Activated CD4-positive, alpha-beta T cell treated with anti-CD3 and anti-CD28 coated beads, Interleukin-10, Interleukin-2, amounts not matched to agents 100 ng/mL and 50 ng/mL, durations not matched to agents 16 hours and 8 hours (primary cell): ENCODE data around the gene IL31RA.

Experiments
- DNase-seq: peaks from one replicate; pipeline ENCODE4 v3.0.0-alpha.2; 2020

Gene IL31RA

DNA sequence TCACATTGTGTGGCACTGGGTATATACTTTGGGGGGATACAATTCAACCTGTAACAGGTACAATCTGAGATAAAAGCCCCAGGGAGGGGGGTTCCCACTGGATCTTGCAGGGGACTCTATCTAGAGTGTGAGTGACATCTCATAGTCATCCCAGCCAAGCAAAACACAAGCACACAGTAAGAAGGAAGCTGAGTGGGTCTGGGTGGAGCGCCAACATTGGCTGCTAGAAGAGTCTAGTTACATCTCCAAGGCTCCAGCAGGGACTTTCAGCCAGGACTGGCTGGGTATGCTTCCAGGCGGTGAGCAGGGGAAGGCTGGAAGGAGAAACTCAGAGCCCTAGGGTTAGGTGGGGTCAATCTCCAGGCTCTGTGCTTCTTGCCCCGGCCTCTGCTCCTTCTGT, 53.0 kb downstream of the IL31RA start:
- no peak for DNase-seq

DNA sequence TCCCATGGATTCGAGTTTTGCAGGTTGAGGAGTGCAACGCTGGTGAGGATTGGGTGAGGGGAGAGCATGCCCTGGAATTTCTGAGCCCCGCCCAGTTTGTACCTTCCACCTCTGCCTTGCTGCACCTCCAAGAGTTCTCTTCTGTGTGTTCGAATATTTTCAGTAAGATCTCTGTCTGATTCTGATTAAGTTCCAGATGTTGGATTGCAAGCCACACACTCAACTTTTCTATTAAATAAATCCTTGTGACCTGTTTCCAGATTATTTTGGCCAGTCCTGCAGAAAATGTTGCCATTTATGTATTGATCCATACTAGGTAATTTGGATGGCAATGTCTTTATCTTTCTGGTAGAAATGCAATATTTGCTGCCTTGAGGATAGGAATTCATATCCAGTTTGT, 54.1 kb downstream of the IL31RA start:
- no peak for DNase-seq

DNA sequence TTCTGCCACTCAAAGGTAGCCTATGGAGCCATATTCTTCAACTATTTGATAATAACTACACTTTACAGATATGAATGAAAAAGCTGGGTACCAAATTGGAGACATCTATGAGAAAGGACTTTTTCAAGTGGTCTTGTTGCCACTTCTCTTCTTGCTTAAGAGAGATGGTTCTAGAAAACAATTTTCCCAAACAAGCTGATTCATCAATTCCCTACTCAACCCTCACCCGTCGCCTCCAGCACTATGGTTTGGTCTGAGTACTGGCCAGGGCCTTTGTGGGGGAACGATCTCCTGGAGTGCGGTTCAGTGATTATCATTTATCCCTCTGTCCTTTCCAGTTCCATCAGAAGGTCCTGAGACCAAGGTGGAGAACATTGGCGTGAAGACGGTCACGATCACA, 56.8 kb downstream of the IL31RA start:
- no peak for DNase-seq

DNA sequence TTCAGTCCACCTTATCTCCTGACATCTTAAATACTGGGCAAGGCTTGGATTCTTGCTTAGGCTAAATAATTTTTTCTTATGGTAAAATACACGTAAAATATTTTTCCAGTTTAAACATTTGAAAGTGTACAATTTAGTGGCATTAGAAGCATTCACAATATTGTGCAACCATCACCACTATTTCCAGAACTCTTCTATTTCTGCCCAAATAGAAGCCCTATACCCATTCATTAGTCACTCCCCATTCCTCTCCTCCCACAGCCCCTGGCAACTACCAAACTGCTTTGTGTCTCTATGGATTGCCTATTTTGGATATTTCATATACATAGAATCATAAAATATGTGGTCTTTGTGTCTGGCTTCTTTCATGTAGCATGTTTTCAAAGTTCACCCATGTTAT, 57.6 kb downstream of the IL31RA start:
- DNase-seq = no peak

DNA sequence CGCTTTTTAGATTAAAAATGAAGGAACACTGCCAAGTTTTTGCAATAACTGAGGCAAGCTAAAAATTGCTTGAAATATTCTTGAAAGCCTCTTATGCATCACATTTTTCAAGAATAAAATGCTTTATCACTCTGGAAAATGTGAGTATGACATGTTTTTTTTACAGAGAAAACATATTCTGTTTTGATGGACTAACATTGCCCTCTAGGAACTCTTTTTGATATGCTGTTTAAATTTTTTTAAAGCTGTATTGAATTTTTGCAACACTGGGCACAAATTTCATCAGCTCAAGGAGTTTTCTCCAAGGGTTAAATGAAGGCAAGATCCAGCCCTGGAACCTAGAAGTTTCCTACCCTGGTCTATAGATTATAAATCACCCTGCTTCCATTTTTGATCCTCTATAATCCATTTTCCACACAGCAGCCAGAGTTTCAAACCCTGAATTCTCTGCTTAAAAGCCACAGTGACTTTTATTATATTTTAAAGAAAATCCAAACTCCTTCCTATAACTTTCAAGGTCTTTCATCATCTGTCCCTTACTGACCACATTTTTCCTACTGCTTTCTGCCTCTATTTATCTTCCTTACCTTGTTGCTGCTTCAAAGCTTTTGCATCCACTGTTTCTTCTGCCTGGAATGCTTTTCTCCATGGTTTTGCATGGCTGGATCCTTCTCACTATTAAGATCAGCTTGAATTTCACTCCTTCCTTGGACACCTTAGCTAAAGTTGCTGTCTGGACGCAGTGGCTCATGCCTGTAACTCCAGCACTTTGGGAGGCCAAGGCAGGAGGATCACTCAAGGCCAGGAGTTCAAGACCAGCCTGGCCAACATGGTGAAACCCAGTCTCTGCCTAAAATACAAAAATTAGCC, 60.9 kb downstream of the IL31RA start:
- DNase-seq = no peak

DNA sequence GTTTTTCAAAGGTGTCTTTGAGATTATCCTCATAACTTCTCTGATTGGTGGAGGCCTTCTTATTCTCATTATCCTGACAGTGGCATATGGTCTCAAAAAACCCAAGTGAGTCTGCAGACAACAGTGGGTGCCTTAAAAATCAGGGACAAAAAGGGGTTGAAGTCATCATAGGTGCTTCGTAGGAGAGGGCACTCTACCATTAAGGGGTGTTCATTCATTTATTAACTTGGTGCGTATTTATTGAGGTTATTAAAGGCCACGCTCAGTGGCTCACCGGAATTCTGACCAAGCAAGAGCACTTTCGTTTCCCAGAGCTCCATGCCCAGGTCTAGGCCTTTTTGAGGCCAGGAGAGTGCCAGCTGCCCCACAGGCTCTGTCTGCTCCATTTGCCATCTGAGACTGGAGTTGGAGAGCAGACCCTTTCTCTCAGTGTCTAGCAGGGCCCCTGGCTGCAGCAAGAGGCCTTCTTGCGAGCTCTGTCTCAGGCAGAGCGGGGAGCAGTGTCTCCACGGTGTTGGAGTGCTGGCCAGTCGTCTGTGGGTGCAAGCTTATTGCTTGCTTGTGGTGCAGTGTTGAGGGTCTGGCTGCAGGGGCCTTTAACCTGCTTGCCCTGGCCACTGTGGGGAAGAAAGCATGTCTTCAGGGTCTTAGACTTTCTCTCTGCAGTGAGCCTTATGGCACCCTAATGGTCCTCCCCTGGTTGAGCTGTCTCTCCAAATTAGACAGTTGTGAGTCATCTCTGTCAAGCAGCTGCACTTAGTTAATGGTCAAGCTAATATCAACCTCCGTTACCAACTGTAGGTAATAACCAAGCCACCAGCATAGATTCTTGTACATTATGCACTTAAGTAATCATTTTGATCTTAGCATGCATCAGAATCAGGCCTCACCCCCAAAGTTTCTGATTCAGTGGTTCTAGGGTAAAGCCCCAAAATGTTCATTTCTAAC, 62.6 kb downstream of the IL31RA start:
- no peak for DNase-seq

DNA sequence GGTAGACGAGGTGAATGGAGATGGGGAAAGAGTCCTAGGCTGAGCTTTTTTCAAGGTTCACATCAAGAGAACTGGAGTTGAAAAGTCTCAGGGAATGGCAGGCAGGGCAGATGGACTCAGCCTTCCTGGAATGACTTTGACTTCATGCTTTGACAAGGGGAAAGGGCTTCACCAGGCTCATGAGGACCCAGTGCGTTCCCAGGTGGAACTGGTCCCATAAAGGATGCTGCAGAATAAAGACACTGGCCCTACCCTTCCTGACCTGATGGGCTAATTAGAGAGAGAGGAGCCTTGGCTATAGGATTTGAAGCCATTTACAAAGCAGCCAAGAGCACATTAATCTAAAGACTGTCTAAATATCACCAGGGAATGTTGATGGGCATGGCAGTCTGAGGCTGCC, 63.8 kb downstream of the IL31RA start:
- DNase-seq = no peak

DNA sequence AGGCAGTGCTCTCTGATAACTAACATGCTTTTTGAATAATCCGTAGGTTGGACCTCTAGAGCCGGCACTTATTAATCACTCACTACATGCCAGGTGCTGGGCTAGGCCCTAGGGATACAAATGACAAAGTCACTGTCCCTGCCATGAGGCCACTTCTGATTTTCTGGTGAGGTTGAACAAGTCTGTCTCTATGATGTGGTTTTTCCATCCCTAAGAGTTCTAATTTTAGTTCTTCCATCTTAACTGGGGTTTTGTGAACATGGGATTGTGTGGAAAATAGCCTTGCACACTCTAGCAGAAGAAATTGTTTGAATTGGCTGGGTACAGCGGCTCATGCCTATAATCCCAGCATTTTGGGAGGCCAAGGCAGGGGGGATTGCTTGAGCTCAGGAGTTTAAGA, 64.6 kb downstream of the IL31RA start:
- no peak for DNase-seq

DNA sequence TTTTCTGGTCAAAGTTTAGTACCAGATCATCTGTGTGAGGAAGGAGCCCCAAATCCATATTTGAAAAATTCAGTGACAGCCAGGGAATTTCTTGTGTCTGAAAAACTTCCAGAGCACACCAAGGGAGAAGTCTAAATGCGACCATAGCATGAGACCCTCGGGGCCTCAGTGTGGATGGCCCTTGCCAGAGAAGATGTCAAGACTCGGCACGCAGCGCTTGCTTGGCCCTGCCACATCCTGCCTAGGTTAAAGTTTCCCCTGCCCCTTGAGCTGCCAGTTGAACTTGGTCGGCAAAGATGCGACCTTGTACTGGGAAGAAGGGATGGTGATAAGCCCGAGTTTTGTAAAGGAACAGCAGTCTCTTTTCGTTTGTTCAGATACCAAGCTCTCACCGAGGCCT, 65.8 kb downstream of the IL31RA start:
- DNase-seq = no peak

DNA sequence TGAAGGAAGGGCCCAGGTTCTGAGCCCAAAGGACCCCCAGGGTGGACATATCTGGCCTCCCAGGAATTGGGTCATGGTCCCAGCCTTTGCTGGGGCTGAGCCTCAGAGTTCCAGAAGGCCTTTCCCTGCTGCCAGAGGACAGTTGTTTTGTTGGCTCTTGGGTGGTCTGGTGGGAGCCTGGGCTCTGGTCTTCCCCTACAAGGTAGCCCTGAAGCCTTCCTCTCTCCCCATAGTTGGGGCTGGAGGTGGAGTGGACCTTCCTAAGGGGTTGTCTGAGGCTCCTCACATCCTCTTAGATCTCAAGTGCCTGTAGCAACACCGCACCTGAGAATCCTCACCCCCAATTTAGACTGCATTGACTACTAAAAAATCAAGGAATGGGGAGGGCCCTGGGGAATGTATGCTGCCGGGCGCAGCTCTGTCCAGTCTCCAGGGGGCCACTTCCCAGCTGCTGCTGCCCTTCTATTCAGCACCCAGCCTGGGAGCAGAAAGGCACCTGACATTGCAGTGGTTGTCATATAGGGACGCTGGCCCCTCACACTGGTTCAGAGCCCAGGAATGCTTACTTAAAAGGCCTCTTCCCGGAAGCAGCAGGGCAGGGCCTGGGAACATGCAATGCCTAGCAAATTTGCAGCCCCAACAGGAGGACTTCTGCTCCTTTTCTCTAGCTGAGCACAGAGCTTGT, 66.4 kb downstream of the IL31RA start:
- no peak for DNase-seq

DNA sequence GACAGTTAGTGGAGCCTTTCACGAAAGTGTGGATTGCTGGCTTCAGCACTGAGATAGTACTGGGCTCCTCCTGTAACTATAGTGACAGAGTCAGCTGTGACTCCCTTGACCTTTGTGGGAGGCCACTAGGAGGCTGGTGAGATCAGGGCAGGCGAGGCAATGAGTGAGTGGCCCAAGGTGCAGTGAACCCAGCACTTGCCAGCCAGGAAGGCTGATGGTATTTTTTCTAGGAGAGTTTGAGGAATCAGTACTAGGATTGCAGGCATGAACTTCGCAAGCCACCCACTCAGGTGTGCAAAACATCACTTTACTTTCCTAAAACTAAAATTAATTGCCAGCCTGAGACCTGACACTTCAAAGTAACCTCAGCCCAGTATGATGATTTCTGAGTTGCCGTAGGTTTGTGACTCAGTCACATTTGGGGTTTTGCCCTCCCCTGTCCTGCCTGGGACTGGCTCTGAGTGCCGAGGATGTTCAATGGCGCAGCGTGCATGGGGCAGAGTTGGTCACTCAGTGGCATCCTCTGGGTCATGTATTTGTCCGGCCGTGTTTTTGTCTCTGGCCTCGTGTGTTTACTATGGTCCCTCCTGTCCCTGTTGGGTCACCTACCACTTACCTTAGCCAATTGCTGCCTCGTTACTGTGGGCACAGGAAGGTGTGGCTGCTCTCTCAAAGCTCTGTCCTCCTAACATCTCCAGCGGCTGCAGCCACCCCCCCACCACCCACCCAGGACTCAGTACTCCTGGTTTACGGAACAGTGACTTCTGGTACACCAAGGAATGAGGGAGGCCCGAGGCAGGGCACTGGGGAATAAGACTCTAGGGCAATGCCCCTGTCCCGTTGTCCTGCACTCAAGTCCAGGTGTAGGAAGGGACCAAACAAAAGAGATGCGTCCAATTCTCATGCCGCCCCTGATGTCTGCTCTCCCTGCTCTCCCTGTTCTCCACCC, 67.2 kb downstream of the IL31RA start:
- no peak for DNase-seq

DNA sequence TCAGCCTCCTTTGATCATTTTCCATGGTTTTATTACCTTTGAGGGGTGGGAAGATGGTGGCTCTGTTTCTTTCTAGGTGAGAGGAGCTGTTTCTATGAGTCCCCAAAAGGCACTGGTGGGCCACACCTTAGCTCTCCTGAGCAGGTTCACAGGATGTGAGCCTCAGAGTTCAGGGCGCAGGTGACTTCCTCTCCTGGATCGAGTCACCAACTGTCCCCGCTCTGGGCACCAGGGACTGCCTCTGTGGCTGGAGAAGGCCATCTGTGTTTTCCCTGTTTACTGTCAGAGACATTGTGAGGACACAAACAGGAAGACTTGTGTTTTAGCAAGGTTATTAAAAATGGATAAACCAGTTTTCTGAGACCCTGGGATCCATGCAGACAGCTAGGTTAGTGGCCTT, 68.5 kb downstream of the IL31RA start:
- DNase-seq = no peak

DNA sequence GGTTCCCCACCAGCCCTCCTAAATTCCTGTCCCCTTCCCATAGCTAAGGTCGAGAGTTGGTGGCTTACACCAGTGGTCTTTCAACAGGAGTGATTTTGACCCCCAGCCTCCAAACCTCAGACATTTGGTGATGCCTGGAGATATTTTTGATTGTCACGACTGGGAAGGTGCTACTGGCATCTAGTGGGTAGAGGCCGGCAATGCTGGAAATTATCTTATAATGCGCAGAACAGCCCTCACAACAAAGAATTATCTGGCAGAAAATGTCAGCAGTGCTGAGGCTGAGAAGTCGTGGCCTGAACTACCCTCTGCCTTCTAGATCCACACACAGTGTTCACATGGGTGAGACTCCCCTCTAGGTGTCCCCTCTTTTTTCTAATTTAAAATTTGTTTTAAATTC, 69.6 kb downstream of the IL31RA start:
- peak; percentile 24 for DNase-seq

DNA sequence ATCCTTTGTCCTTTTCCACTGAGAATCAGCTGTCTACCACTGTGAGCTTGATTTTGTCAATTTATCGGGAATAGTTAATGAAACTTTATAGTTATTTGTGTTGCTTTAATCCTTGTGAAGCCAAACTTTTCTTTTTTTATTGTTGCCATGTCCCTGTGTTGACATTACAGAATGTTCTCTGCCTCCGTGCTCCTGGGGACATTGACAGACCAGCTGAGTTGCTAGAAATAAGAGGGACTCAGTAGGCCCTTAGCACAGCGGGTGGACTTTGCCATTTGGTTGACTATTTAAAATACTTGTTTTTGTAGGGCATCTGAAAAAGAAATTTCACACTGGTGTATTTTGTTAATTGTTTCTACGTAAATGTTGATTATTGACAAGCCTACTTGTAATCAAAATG, 70.5 kb downstream of the IL31RA start:
- no peak for DNase-seq

DNA sequence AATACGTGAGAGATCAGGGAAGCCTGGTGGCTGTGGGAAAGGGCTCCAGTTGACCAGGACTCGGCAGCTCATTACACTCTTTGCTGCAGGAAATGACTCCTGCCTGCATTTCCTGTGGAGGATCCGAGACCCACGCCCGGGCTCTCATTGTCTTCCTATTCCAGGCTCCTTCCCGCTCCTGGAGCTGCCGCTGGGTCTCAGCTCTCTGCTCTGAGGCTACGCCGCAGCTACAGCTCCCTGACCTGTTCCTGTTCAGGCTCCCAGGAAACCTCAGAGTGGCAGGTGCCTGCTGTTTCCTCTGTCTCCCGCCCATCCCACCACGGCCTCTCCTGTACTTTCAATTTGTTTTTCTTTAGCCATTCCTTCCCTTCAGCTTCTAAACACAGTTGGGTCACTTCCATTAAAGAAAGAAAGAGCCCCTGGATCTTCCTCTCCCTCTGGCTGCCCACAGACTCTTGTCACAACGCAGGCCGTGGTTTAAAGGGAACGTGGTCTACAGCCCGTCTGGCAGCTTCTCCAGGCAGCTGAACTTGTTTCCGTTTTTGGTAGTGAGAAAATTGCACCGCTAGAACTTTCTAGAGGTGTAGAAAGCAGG, 72.1 kb downstream of the IL31RA start:
- peak; percentile 29 for DNase-seq

DNA sequence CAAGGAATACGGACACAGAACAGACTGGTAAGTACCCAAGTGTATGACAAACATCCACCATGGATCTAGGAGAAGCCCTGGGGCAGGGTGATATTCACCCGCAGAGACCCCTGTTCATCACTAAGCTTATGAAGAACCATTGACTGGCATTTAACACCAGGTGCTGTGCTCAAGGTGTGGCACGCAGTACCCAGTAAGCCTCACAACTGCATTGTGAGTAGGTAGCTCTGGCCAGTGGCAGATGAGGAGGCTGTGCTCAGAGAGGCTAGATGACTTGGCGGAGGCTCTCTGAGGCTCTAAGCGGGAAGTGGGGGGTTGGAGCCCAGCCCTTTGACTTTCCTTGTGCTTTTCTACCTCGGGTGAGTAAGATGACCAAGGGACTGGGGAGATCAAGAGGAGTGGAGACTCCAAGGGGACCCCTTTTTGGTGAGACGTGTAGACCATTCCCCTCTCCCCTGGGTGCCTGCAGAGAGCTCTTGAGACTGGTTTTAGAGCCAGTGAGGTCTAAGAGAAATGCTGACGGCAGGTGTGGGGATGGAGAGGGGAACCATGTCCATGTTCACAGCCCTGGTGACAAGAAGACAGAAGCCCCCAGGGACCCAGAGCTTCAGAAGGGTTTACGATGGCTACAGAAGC, 72.8 kb downstream of the IL31RA start:
- DNase-seq = no peak

DNA sequence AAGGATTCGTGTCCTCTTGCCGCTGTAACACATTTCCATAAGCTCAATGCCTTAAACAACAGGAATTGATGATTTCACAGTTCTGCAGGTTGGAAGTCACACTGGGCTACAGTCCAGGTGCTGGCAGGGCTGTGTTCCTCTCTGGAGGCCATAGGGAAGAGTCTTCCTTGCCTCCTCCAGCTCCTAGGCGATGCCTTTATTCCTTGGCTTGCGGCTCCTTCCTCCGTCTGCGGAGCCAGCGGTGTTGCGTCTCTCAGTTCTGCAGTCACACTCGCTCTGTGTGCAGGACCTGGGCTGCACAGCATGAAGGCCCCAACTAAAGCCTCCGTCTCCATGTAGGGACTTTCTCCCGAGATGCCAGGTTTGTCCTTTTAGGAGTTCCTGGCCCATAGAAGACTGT, 73.6 kb downstream of the IL31RA start:
- no peak for DNase-seq

DNA sequence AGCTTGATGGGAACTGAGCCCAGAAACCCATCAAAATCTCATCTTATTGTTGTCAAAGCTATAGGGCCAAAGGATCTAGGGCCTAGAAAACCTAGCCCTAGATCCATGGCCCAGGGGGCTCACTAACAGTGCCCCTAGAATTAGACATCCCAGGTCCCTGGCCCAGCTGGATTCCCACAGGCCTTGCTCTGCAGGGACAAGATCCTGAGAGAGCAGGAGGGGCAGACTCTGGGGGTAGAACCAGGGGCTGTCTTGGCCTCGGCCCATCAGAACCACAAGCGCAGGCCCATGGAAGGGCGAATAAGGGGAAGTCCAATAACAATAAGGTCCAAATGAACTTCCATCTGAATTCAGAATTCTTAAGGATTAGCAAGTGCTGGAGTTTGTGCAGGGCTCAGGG, 74.0 kb downstream of the IL31RA start:
- DNase-seq = no peak

DNA sequence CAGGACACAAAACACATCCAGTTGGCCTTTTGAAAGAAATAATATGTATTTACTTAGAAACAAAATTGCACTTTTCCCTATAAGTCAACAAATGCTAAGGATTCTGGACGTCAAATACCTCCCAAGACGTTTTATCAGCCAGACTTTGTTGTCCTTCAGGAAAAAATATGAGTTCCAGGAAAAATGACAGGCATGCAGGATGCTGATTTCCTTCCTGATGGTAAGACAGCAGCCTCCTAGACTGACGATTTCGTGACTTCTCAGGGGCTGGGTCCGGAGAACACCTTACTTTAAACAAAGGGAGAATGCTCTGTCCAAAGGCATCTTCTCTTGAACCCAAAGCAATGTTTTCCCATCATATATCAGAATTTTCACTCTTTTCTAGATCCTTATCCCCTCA, 74.6 kb downstream of the IL31RA start:
- DNase-seq = no peak

DNA sequence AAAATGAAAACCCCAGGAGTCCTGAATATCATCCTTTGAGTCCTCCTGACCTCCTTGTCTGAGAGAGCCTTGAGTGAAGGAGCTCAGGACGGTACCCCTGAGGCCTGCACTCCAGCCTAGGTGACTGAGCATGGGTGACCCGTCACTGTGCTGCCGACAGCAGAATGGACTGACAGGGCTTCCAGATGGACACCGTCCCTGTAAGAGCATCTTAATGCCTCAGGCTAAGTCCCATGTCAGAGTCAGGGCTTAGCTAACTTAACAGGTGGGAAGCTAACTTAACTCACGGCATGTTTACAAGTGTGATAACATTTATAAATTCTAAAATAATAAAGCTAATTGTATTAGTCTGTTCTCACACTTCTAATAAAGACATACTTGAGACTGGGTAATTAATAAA, 75.3 kb downstream of the IL31RA start:
- DNase-seq = no peak
